C4-2B (cell line): ENCODE results near the gene TNS3.

Experiments used
- CTCF ChIP-seq: fragments of 450-650 bp; conservative IDR thresholded peaks from 2 replicates; pipeline ENCODE4 v1.5.1; 2017; ENCODE audit warnings: mild to moderate bottlenecking
- ZFX ChIP-seq: fragments of 450-650 bp; IDR thresholded peaks from 2 replicates; pipeline ENCODE4 v1.6.1; 2017

DNA sequence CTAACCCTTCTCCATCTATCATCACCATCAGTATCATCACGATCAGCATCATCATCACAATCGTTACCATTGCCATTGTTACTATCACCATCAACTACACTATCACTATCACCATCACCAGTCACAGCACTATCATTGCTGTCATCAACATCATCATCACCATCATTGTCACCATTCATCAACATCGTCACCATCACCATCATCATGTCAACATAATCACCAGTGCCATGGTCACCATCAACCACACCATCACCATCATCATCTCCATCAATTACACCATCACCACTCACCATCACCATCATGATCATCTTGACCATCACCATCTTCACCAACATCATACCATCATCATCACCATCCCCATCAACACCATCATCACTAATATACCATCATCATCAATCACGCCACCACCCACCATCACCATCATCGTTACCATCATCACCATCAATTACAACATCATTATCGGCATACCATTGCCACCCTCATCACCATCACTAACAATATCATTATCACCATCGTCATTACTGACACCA, 66.5 kb downstream of the TNS3 start:
- TF ChIP-seq CTCF (no peak), ZFX (no peak)
